Small intestine (tissue), 7 donors: ENCODE results near the gene SAP30. TPM values are rescaled to one million over a fixed set of nuclear protein-coding genes. Genes with fewer than 3 reads are reported as not detected.

Experiments
- DNase-seq, 2 donors: peaks; one replicate each; pipeline versions ENCODE4 v3.0.0 to v3.0.0-alpha.2; 2013
- FAIRE-seq: peaks from 2 replicates; lab custom pipeline; 2012; peaks lifted over from hg19 to GRCh38; lab: Jason Lieb, UNC
- H3K27ac ChIP-seq, 3 donors: one replicate each; pipeline ENCODE4 v1.5.1; 2013; ENCODE audit warnings: low read length in 2 of 3, mild to moderate bottlenecking in 2 of 3, control low read depth in 1 of 3, inconsistent platforms in 1 of 3, low read depth in 1 of 3, moderate library complexity in 1 of 3
- H3K27me3 ChIP-seq, 3 donors: one replicate each; pipeline ENCODE4 v1.6.1; 2013; ENCODE audit warnings: low read length in 3 of 3, inconsistent platforms in 1 of 3; ENCODE audit not compliant: control insufficient read depth in 3 of 3, insufficient read depth in 3 of 3
- H3K36me3 ChIP-seq, 3 donors: one replicate each; pipeline ENCODE4 v1.6.1; 2013; ENCODE audit warnings: low read length in 3 of 3, inconsistent platforms in 1 of 3, low read depth in 1 of 3, mild to moderate bottlenecking in 1 of 3, moderate library complexity in 1 of 3; ENCODE audit not compliant: control insufficient read depth in 3 of 3, insufficient read depth in 2 of 3
- H3K4me1 ChIP-seq, 3 donors: one replicate each; pipeline ENCODE4 v1.6.1; 2013; ENCODE audit warnings: low read length in 2 of 3, inconsistent platforms in 1 of 3, low read depth in 1 of 3, mild to moderate bottlenecking in 1 of 3, moderate library complexity in 1 of 3; ENCODE audit not compliant: control insufficient read depth in 3 of 3, insufficient read depth in 2 of 3
- H3K4me3 ChIP-seq, 3 donors: one replicate each; pipeline ENCODE4 v1.5.1; 2013; ENCODE audit warnings: low read length in 3 of 3, control low read depth in 1 of 3, inconsistent platforms in 1 of 3, low read depth in 1 of 3, mild to moderate bottlenecking in 1 of 3, moderate library complexity in 1 of 3
- H3K9me3 ChIP-seq, 2 donors: one replicate each; pipeline ENCODE4 v1.6.1; 2013; ENCODE audit warnings: low read depth in 1 of 2, low read length in 1 of 2; ENCODE audit not compliant: control insufficient read depth in 2 of 2, insufficient read depth in 1 of 2
- WGBS, 3 donors: extraction: QIAGEN DNeasy Blood & Tissue Kit; methylation state at CpG; one replicate each; pipeline ENCODE4 v1.1.7; 2013; 5-methylcytosine and 5-hydroxymethylcytosine counted together
- polyA plus RNA-seq, 4 donors: library from polyadenylated mRNA; stranded (reverse) in 3 of 4; unstranded in 1 of 4; fragments of 200-250 nt in 3 of 4; fragments of 120-200 nt in 1 of 4; gene quantifications; one replicate each; pipeline versions ENCODE4 v1.2.1 to v1.2.3, GENCODE V29; 2013
- donor health status: healthy with polysubstance abuse.
- donor health status: control.
- donor health status: control.
- donor health status: Bipolar disorder and iron deficiency.
- donor health status: healthy.

SAP30 gene
- polyA plus RNA-seq, 4 donors = 5.6 to 16.1 (median 9.3) TPM

GRCh38 chr4:173357939-173358338 is 12.8 kb upstream of the SAP30 start:
- no peaks in the 10 kb centered on the region for H3K27me3 ChIP-seq
- H3K4me3 ChIP-seq = no peak overlapping the region
- WGBS, 3 donors = 54 to 68% (median 63%) methylated on average over 2 of the region's 2 CpGs
- H3K4me1 ChIP-seq = no peaks in the 10 kb centered on the region
- H3K36me3 ChIP-seq = no peaks in the 10 kb centered on the region
- H3K9me3 ChIP-seq = no peaks in the 10 kb centered on the region
- no peak overlapping the region for H3K27ac ChIP-seq
- no peak for DNase-seq
- FAIRE-seq = no peak

GRCh38 chr4:173360587-173361221 is 10.1 kb upstream of the SAP30 start:
- H3K36me3 ChIP-seq = no peaks in the 10 kb centered on the region
- no peaks in the 10 kb centered on the region for H3K4me1 ChIP-seq
- no peak overlapping the region for H3K4me3 ChIP-seq
- no peak for FAIRE-seq
- peak in 1 of 2 donors; percentile 25 for DNase-seq
- H3K27ac ChIP-seq = no peak overlapping the region
- no peaks in the 10 kb centered on the region for H3K9me3 ChIP-seq
- WGBS, 3 donors = 56 to 58% (median 56%) methylated on average over 5 of the region's 5 CpGs
- H3K27me3 ChIP-seq = no peaks in the 10 kb centered on the region

GRCh38 chr4:173362666-173363065 is 8.1 kb upstream of the SAP30 start:
- FAIRE-seq = no peak
- Histone ChIP-seq H3K36me3 (no peaks in the 10 kb centered on the region), H3K9me3 (no peaks in the 10 kb centered on the region), H3K4me3 (no peak overlapping the region), H3K27ac (no peak overlapping the region), H3K4me1 (no peaks in the 10 kb centered on the region), H3K27me3 (no peaks in the 10 kb centered on the region)
- 72 to 87% (median 75%) methylated on average over 3 of the region's 3 CpGs for WGBS, 3 donors
- no peak for DNase-seq

- Histone ChIP-seq H3K36me3 (no peaks in the 10 kb centered on the region), H3K4me1 (no peaks in the 10 kb centered on the region), H3K27me3 (no peaks in the 10 kb centered on the region), H3K4me3 (no peak overlapping the region), H3K27ac (no peak overlapping the region), H3K9me3 (no peaks in the 10 kb centered on the region)
- 12 to 25% (median 13%) methylated on average over 2 of the region's 2 CpGs for WGBS, 3 donors
- FAIRE-seq = no peak
- DNase-seq = no peak
Observed at GRCh38 chr4:173365359-173365996, 5.3 kb upstream of the SAP30 start.

- Histone ChIP-seq H3K27me3 (no peaks in the 10 kb centered on the region), H3K4me3 (no peak overlapping the region), H3K36me3 (no peaks in the 10 kb centered on the region), H3K27ac (no peak overlapping the region), H3K4me1 (no peaks in the 10 kb centered on the region), H3K9me3 (no peaks in the 10 kb centered on the region)
- FAIRE-seq (no peak), DNase-seq (no peak)
Observed at GRCh38 chr4:173367285-173367684, 3.5 kb upstream of the SAP30 start.

GRCh38 chr4:173367946-173368345 is 2.8 kb upstream of the SAP30 start:
- Histone ChIP-seq H3K36me3 (no peaks in the 10 kb centered on the region), H3K4me3 (no peak overlapping the region), H3K4me1 (peaks cover 0 to 5% (median 0%) of the 10 kb centered on the region in 3 donors), H3K9me3 (no peaks in the 10 kb centered on the region), H3K27ac (no peak overlapping the region), H3K27me3 (no peaks in the 10 kb centered on the region)
- DNase-seq = no peak
- WGBS, 3 donors = 63 to 65% (median 64%) methylated on average over 4 of the region's 4 CpGs
- FAIRE-seq = no peak

- no peaks in the 10 kb centered on the region for H3K36me3 ChIP-seq
- FAIRE-seq (no peak), DNase-seq (no peak)
- 0% methylated on average over 14 of the region's 14 CpGs for WGBS, 3 donors
- H3K4me3 ChIP-seq = peak overlapping the region; percentile 64 to 78 (median 67)
- H3K4me1 ChIP-seq = peaks cover 0 to 6% (median 0%) of the 10 kb centered on the region in 3 donors
- no peaks in the 10 kb centered on the region for H3K9me3 ChIP-seq
- peak overlapping the region; percentile 64 to 98 (median 93) for H3K27ac ChIP-seq
- H3K27me3 ChIP-seq = no peaks in the 10 kb centered on the region
Observed at GRCh38 chr4:173370130-173370476, 651 bp upstream of the SAP30 start.

GRCh38 chr4:173371292-173372192 is 788 bp downstream of the SAP30 start:
- peak; percentile 73 to 85 for DNase-seq
- Histone ChIP-seq H3K27ac (peak overlapping the region; percentile 81 to 84 (median 84)), H3K4me1 (peaks cover 0 to 6% (median 0%) of the 10 kb centered on the region in 3 donors), H3K9me3 (no peaks in the 10 kb centered on the region), H3K36me3 (peaks cover 0 to 3% (median 0%) of the 10 kb centered on the region in 3 donors), H3K27me3 (no peaks in the 10 kb centered on the region), H3K4me3 (peak overlapping the region; percentile 67 to 97 (median 77))
- 0% methylated on average over 52 to 68 of the region's 68 CpGs for WGBS, 3 donors
- no peak for FAIRE-seq
